ENCODE results near the gene MUS81.

Gene MUS81, protein sequence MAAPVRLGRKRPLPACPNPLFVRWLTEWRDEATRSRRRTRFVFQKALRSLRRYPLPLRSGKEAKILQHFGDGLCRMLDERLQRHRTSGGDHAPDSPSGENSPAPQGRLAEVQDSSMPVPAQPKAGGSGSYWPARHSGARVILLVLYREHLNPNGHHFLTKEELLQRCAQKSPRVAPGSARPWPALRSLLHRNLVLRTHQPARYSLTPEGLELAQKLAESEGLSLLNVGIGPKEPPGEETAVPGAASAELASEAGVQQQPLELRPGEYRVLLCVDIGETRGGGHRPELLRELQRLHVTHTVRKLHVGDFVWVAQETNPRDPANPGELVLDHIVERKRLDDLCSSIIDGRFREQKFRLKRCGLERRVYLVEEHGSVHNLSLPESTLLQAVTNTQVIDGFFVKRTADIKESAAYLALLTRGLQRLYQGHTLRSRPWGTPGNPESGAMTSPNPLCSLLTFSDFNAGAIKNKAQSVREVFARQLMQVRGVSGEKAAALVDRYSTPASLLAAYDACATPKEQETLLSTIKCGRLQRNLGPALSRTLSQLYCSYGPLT

DNA sequence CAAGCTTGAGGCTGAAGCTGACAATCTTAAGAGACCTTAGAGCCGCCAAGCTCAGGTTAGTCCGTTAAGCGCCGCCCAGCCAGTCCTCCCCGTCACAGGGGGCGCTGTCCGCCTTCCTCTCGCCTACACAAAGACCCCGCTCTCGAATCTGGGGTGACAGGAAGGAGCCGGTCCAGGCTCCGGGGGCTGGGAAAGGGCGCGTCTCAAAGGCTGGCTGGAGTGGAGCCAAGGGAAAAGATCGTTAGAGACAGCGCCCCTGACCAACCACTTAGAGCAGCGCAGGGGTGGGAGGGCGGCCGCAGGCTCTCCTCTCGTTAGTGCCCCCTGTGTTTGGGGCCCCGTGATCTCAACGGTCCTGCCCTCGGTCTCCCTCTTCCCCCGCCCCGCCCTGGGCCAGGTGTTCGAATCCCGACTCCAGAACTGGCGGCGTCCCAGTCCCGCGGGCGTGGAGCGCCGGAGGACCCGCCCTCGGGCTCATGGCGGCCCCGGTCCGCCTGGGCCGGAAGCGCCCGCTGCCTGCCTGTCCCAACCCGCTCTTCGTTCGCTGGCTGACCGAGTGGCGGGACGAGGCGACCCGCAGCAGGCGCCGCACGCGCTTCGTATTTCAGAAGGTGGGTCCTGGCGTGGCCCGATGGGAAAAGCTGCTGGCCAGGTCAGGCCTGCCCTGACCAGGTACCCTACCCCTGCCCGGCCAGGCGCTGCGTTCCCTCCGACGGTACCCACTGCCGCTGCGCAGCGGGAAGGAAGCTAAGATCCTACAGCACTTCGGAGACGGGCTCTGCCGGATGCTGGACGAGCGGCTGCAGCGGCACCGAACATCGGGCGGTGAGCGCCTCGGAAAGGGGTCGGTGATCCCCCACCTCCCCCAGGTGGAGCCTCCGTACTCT, at the start of gene MUS81:
TSS of gene MUS81 (plus strand) at position 156 of the 887 bp plus-strand sequence. CDS start at position 477, 321 bp downstream.
- Histone ChIP-seq H3K27ac (ENCODE audit: low read length) (peak within 1 kb of the TSS; percentile 100), H3K27me3 (ENCODE audit: control insufficient read depth in 1 of 2, insufficient read depth in 2 of 2, low read length in 2 of 2) (no peaks in the 10 kb centered on the region), H3K4me1 (ENCODE audit: control insufficient read depth, insufficient read depth, low read length) (peaks cover 61% of the 10 kb centered on the region), H3K36me3 (ENCODE audit: control insufficient read depth in 2 of 2, insufficient read depth in 2 of 2, low read length in 2 of 2) (peaks cover 30 to 40% of the 10 kb centered on the region in 2 donors), H3K9me3 (ENCODE audit: control insufficient read depth in 2 of 2, low read length in 2 of 2) (no peaks in the 10 kb centered on the region), H3K4me3 (ENCODE audit: low read length in 2 of 2) (peak within 1 kb of the TSS; percentile 91 to 98), H3K9ac (ENCODE audit: low read length in 2 of 2) (peak within 1 kb of the TSS; percentile 90 to 100)

DNA sequence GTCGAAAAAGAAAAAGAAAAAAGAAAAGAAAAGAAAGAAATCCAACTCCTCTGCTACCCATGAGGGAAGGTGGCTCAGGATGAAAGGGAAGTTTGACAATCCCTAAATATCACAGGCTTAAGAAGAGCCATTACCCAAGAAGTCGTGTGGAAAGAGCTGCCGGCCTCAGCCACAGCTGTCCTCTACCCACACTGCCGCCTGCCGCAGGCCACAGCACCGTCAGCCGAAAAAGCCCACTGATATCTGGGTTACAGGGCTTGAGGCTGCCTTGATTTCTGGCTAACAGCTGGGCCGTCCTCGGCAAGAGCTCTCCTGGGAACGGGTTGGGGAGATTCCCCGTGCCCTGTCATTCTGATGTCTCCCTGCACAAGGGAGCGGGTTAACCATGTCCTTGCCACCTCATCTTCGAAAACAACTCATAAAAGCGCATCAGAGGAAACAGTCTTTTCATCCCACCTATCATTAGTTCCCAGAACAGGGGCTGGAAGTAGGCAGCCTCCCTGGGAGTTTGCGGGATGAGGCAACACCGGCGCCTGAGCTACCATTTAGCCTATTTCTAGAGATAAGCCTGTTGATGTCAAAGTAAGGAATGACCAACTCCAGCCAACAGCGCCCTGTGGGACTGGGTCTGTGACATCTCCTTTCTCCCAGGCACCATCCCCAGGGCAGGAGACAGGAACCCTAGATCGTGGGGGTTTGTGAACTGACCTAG, 48.3 kb upstream of the MUS81 start:
- Histone ChIP-seq H3K4me1 (ENCODE audit: control insufficient read depth, insufficient read depth, low read length) (peaks cover 7% of the 10 kb centered on the region), H3K9me3 (ENCODE audit: control insufficient read depth in 2 of 2, low read length in 2 of 2) (no peaks in the 10 kb centered on the region), H3K27ac (ENCODE audit: low read length) (no peak overlapping the region), H3K27me3 (ENCODE audit: control insufficient read depth in 1 of 2, insufficient read depth in 2 of 2, low read length in 2 of 2) (peaks cover 0 to 2% of the 10 kb centered on the region in 2 donors), H3K9ac (ENCODE audit: low read length in 2 of 2) (no peak overlapping the region), H3K4me3 (ENCODE audit: low read length in 2 of 2) (no peak overlapping the region), H3K36me3 (ENCODE audit: control insufficient read depth in 2 of 2, insufficient read depth in 2 of 2, low read length in 2 of 2) (peaks cover 0 to 3% of the 10 kb centered on the region in 2 donors)

DNA sequence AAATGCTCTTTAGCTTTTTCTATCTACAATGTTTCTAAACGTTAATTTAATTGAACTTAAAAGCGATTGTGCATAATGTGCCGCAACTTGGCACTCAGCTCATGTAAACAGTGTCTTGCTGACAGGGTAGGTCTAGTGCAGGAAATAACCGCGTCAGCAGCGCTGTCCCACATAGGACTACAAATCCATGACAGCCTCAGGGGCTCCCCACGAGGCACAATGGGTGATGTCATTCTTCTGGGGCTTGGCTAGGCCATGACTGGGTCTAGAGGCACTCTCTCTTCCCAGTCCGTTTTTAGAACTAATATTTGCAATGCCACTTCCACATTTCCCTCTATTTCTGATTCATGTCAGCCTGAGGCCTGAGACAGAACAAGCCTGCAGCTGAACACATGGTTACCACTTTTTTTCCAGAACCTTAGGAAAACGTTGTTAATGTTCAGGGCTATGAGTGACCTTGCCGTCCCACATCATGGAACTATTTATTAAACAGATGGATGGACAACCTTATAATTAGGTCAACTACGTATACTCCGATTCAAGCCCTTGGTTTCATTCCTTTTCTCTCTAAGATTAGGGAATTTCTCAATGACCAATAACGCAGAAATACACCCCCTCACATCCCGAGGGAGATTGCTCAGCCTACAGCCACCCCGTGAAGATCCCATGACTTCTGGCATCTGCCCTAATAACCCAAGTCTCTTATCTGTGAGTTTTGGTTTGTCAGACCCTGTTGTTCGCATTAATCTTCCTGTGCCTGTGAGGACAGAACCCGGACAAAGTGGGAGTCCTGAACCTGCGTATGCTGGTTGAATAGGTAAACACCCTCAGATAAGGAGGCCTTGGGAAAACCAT, 45.9 kb upstream of the MUS81 start:
- H3K9me3 ChIP-seq (ENCODE audit: control insufficient read depth in 2 of 2, low read length in 2 of 2): no peaks in the 10 kb centered on the region
- H3K4me1 ChIP-seq (ENCODE audit: control insufficient read depth, insufficient read depth, low read length): peaks cover 15% of the 10 kb centered on the region
- peak overlapping the region in 1 of 2 donors; percentile 1 for H3K9ac ChIP-seq (ENCODE audit: low read length in 2 of 2)
- no peak overlapping the region for H3K4me3 ChIP-seq (ENCODE audit: low read length in 2 of 2)
- no peak overlapping the region for H3K27ac ChIP-seq (ENCODE audit: low read length)
- H3K36me3 ChIP-seq (ENCODE audit: control insufficient read depth in 2 of 2, insufficient read depth in 2 of 2, low read length in 2 of 2): peaks cover 0 to 3% of the 10 kb centered on the region in 2 donors
- no peaks in the 10 kb centered on the region for H3K27me3 ChIP-seq (ENCODE audit: control insufficient read depth in 1 of 2, insufficient read depth in 2 of 2, low read length in 2 of 2)

DNA sequence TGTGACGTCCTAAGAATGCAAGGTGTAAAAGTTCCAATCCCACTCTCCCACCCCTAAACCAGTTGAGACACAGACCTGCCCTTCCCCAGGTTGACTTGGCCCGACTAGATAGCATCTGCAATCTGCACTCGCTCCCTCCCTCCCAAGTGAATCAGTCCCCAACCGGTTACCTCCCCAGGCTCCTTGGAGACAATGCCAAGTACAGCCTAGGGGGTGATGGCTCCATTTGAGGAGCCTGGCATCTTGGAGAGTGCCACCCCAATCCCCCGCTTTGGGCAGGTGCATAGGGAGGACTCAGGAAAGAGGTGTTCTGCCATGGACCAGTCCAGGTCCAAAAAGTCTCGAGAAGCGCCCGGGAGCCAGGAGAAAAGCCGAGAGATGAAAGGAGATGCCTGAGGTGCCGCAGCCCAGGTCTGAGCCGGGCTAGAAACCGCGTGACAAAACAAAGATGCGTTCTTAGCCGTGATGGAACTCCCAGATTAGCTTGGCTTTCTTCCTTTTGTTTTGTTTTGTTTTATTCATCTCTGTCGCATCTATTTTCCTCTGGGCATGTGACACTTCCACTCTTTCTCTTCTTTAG, 45.2 kb upstream of the MUS81 start:
- Histone ChIP-seq H3K4me3 (ENCODE audit: low read length in 2 of 2) (no peak overlapping the region), H3K27ac (ENCODE audit: low read length) (no peak overlapping the region), H3K9me3 (ENCODE audit: control insufficient read depth in 2 of 2, low read length in 2 of 2) (no peaks in the 10 kb centered on the region), H3K27me3 (ENCODE audit: control insufficient read depth in 1 of 2, insufficient read depth in 2 of 2, low read length in 2 of 2) (no peaks in the 10 kb centered on the region), H3K9ac (ENCODE audit: low read length in 2 of 2) (no peak overlapping the region), H3K4me1 (ENCODE audit: control insufficient read depth, insufficient read depth, low read length) (peaks cover 15% of the 10 kb centered on the region), H3K36me3 (ENCODE audit: control insufficient read depth in 2 of 2, insufficient read depth in 2 of 2, low read length in 2 of 2) (peaks cover 0 to 3% of the 10 kb centered on the region in 2 donors)

DNA sequence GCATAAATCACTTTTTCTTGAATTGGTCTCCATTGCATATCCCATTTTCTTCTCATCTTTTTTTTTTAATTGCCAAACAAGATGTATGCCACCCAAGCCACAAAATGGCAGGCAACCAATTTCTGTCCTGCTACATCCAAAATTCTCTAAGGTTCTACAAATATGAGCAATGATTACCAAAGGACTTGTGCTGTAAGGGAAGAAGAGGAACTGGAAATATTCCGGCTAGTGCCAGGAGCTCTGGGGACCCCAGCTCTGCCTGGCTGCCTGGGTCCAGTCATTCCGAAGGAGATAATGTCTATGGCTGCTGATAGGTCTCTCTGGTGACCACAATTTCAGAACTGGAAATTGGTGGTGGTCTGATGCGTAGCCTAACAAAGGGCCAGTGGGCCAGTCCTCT, 43.5 kb upstream of the MUS81 start:
- Histone ChIP-seq H3K27ac (ENCODE audit: low read length) (no peak overlapping the region), H3K9me3 (ENCODE audit: control insufficient read depth in 2 of 2, low read length in 2 of 2) (no peaks in the 10 kb centered on the region), H3K36me3 (ENCODE audit: control insufficient read depth in 2 of 2, insufficient read depth in 2 of 2, low read length in 2 of 2) (peaks cover 0 to 3% of the 10 kb centered on the region in 2 donors), H3K4me1 (ENCODE audit: control insufficient read depth, insufficient read depth, low read length) (peaks cover 15% of the 10 kb centered on the region), H3K4me3 (ENCODE audit: low read length in 2 of 2) (peak overlapping the region in 1 of 2 donors; percentile 86), H3K9ac (ENCODE audit: low read length in 2 of 2) (no peak overlapping the region), H3K27me3 (ENCODE audit: control insufficient read depth in 1 of 2, insufficient read depth in 2 of 2, low read length in 2 of 2) (peaks cover 0 to 2% of the 10 kb centered on the region in 2 donors)

DNA sequence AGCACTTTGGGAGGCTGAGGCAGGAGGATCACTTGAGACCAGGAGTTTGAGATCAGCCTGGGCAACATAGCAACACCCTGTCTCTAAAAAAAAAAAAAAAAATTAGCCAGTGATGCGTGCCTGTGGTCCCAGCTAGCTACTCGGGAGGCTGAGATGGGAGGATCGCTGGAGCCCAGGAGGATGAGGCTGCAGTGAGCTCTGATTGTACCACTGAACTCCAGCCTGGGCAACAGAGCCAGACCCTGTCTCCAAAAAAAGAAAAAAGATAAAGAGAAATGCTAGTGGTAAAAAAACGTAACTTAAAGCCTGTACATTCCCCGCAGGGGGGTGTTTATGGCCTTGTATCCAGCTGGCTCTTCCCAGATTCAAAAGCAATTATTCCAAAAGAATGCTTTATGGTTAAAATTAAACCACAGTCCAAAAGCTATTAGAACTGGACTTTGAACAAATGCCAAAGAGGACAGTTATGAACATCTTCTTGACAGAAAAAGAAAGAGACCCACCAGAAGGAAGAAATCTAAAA, 42.9 kb upstream of the MUS81 start:
- Histone ChIP-seq H3K27ac (ENCODE audit: low read length) (no peak overlapping the region), H3K27me3 (ENCODE audit: control insufficient read depth in 1 of 2, insufficient read depth in 2 of 2, low read length in 2 of 2) (peaks cover 0 to 2% of the 10 kb centered on the region in 2 donors), H3K9me3 (ENCODE audit: control insufficient read depth in 2 of 2, low read length in 2 of 2) (no peaks in the 10 kb centered on the region), H3K36me3 (ENCODE audit: control insufficient read depth in 2 of 2, insufficient read depth in 2 of 2, low read length in 2 of 2) (peaks cover 0 to 3% of the 10 kb centered on the region in 2 donors), H3K4me1 (ENCODE audit: control insufficient read depth, insufficient read depth, low read length) (peaks cover 12% of the 10 kb centered on the region), H3K4me3 (ENCODE audit: low read length in 2 of 2) (peak overlapping the region; percentile 86 to 88), H3K9ac (ENCODE audit: low read length in 2 of 2) (peak overlapping the region; percentile 74 to 82)

DNA sequence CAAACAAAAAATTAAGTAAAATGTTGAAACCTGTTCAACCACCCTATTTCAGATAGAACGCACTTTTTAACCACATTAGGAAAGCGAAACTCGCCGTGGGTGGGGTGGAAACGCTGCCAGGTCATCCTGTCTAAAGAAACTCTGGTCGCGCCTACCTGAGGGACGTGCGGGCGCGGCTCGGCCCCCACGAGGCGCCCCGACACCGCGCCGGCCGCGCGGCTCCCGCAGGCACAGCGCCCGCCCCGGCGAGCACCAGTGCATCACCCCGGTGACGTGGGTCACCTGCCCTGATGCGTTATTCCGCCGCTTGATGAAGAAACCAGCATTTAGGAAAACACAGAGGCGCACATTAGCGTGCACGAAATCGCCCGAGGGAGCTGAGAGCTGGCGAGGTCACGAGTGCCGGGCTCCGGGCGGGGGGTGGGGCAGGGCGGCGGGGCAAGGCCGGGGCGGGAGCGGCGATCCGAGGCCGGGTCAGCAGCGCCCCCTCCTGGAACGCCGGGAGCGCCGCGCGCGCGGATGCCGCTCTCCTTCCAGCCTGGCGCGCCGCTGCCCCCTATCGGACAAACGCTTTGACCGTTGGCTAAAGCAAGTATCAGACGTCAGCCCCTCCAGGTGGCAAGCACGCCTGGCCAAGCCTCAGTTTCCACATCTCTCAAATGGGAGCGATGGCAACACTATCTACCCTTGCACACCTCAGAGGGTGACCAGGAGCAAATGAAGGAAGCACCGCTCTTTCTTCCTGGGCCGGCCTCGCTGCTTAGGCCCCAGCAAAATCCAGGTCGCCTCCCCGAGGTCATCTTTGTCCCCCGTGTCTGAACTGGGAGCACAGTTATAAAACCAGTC, 42.2 kb upstream of the MUS81 start:
- Histone ChIP-seq H3K27ac (ENCODE audit: low read length) (no peak overlapping the region), H3K36me3 (ENCODE audit: control insufficient read depth in 2 of 2, insufficient read depth in 2 of 2, low read length in 2 of 2) (peaks cover 0 to 3% of the 10 kb centered on the region in 2 donors), H3K9me3 (ENCODE audit: control insufficient read depth in 2 of 2, low read length in 2 of 2) (no peaks in the 10 kb centered on the region), H3K9ac (ENCODE audit: low read length in 2 of 2) (peak overlapping the region; percentile 74 to 82), H3K4me3 (ENCODE audit: low read length in 2 of 2) (peak overlapping the region; percentile 86 to 88), H3K4me1 (ENCODE audit: control insufficient read depth, insufficient read depth, low read length) (peaks cover 12% of the 10 kb centered on the region), H3K27me3 (ENCODE audit: control insufficient read depth in 1 of 2, insufficient read depth in 2 of 2, low read length in 2 of 2) (peaks cover 0 to 2% of the 10 kb centered on the region in 2 donors)

DNA sequence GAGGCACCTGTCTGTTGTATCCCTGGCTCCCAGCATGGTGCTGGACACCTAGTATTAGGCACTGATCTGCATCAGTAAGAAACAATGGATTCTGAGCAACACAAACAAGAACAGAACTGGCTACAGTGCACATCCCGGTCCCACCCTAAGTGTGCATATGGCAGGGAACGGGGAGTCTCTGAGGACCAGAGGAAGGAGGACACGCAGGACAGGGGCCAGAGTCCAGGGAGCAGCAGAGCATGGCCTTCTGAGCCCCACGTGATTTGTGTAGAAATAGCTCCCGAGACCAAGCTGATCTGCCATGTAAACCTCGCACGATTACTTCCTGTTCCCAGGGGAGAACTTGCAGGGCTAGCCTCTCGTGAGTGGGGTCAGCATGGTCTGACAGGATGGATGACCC, 39.1 kb upstream of the MUS81 start:
- no peak overlapping the region for H3K27ac ChIP-seq (ENCODE audit: low read length)
- H3K36me3 ChIP-seq (ENCODE audit: control insufficient read depth in 2 of 2, insufficient read depth in 2 of 2, low read length in 2 of 2): no peaks in the 10 kb centered on the region
- H3K27me3 ChIP-seq (ENCODE audit: control insufficient read depth in 1 of 2, insufficient read depth in 2 of 2, low read length in 2 of 2): peaks cover 0 to 2% of the 10 kb centered on the region in 2 donors
- H3K4me3 ChIP-seq (ENCODE audit: low read length in 2 of 2): no peak overlapping the region
- peaks cover 12% of the 10 kb centered on the region for H3K4me1 ChIP-seq (ENCODE audit: control insufficient read depth, insufficient read depth, low read length)
- no peak overlapping the region for H3K9ac ChIP-seq (ENCODE audit: low read length in 2 of 2)
- no peaks in the 10 kb centered on the region for H3K9me3 ChIP-seq (ENCODE audit: control insufficient read depth in 2 of 2, low read length in 2 of 2)
